ENCODE results near the gene VPS9D1.
A peak's percentile ranks its signal among the peaks of the same experiment; 100 is the strongest.

VPS9D1 gene

GRCh38 chr16:89732142-89732917, 11.6 kb upstream of the VPS9D1 start:
- no peak for DNase-seq

- DNase-seq: no peak
Observed at GRCh38 chr16:89730610-89731234, 10.0 kb upstream of the VPS9D1 start.

GRCh38 chr16:89729863-89730593, 9.3 kb upstream of the VPS9D1 start:
- DNase-seq: peak; percentile 57

GRCh38 chr16:89729293-89729692, 8.6 kb upstream of the VPS9D1 start:
- DNase-seq: no peak

- no peak for DNase-seq
Observed at GRCh38 chr16:89727406-89728120, 6.9 kb upstream of the VPS9D1 start.

- peak; percentile 70 for DNase-seq
Observed at GRCh38 chr16:89723279-89724250, 2.9 kb upstream of the VPS9D1 start.

GRCh38 chr16:89722392-89723278, 1.9 kb upstream of the VPS9D1 start:
- DNase-seq: peak; percentile 47

- DNase-seq: peak; percentile 57
Observed at GRCh38 chr16:89721546-89722391, 1.1 kb upstream of the VPS9D1 start.

- DNase-seq: no peak
Observed at GRCh38 chr16:89720551-89720812, 216 bp downstream of the VPS9D1 start.

- no peak for DNase-seq
Observed at GRCh38 chr16:89717688-89718505, 2.8 kb downstream of the VPS9D1 start.

- DNase-seq: no peak
Observed at GRCh38 chr16:89716916-89717687, 3.6 kb downstream of the VPS9D1 start.

- no peak for DNase-seq
Observed at GRCh38 chr16:89716493-89716892, 4.2 kb downstream of the VPS9D1 start.

GRCh38 chr16:89712274-89712781, 8.4 kb downstream of the VPS9D1 start:
- DNase-seq: no peak

- DNase-seq: peak; percentile 61
Observed at GRCh38 chr16:89711601-89712273, 9.0 kb downstream of the VPS9D1 start.

- DNase-seq: no peak
Observed at GRCh38 chr16:89710709-89711564, 9.8 kb downstream of the VPS9D1 start.

- DNase-seq: no peak
Observed at GRCh38 chr16:89709716-89710432, 10.8 kb downstream of the VPS9D1 start.
